Measurements from ENCODE around the gene MYO1H.
"Not testable (repeated sequence)": the region's sequence is repeated elsewhere in the genome, so short reads cannot be mapped to it uniquely, and the experiment has no call there.

The MYO1H gene

DNA sequence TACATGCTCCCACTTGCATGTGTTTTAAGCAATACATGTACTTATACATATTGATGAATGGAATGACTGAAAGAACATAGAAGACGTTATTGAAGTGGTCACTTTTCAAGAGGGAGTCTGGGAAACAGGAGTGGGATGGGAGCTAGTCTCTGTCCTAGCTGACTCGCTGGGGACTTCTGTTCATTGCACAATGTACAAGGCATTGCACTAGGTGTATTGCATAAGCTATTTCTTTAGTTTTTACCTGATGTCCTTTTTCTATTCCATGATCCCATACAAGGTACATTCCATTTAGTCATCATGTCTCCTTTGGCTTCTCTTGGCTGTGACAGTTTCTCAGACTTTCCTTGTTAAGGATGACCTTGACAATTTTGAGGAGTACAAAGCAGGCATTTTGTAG lies 4.0 kb upstream of the MYO1H start:
- no peak for DNase-seq (ENCODE audit: low spot score)

DNA sequence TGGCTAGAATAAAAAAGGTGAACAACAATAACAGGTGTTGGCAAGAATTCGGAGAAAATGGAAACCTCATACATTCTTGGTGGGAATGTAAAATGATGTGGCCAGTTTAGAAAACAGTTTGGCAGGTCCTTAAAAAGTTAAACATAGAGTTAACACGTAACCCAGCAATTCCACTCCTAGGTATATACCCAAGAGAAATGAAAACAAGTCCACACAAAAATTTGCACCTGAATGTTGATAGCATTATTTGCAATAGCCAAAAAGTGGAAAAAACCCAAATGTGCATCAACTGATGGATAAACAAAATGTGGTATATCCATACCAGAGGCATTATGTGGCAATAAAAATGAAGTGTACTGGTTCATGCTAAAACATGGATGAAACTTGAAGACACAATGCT lies 2.3 kb upstream of the MYO1H start:
- no peak for DNase-seq (ENCODE audit: low spot score)

DNA sequence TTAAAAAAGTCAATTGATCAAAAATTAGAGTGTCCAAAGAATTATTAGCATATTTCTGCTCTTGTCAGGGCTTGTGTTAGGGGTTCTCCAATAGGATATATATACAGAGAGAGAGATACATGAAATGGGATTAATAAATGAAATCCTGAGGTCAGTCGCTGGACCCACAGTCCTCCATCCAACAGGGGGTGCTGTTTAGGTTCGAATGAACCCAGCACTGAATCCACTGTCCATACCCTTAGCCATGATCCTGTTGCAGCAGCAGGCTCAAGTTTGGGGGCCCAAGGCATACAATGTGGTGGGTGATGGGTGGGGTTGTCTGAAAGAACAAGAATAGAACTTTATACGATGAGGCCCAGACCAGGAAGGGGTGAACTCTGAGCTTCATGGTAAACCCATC lies 780 bp upstream of the MYO1H start:
- DNase-seq (ENCODE audit: low spot score): no peak

DNA sequence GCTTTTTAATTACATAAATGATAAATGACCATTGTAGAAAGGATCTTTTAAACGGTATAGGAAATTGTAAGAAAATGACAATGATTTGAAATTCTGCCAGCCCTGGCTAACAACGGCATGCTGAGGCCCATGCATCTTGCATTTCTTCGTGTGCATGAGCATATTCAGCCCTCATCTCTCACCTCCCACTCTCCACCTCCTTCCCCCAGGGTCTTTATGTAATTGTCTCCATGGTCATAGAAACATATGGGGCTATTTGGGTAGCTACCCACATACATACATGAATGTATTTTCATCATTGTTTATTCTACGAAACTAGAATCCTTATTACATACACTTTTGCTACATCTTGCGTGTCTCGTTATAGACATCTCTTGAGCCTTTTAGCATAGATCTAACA lies 4.5 kb downstream of the MYO1H start:
- DNase-seq (ENCODE audit: low spot score): no peak

DNA sequence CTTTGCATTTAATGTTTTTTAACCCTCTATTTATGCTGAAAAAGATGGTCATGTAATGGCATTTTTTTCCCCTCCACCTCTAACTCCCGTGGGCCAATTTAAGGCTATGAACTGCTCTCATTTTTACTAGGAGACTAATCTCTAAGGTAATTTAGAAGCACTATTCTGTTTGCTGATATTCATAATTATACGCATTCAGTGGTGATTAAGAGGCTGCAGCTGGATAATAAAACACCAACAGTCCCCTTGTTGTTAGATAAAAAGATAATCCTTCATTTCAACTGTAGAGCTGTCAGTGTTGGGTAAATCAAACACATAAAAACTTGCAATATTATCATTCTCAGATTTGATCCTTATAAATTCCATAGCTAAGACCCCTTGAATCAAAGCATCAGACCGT lies 8.9 kb downstream of the MYO1H start:
- no peak for DNase-seq (ENCODE audit: low spot score)

DNA sequence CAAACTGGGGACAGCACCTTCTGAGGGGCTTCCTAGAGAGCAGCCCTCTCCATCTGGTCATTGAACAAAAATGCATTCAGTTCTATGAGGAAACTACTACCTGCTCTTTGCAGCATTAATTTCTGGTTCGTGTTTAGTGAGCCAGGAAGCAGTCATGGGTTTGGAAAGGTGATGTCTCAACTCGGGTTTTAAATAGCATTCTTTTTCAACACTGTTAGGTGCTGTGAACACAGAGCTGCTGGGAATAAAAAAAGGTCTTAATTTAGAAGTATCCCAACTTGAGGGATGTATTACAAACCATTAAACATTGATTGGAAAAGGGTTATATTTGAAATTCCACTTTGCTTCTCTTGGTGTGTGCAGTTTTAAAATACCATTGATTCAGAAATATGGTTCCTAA lies 9.3 kb downstream of the MYO1H start:
- no peak for DNase-seq (ENCODE audit: low spot score)

DNA sequence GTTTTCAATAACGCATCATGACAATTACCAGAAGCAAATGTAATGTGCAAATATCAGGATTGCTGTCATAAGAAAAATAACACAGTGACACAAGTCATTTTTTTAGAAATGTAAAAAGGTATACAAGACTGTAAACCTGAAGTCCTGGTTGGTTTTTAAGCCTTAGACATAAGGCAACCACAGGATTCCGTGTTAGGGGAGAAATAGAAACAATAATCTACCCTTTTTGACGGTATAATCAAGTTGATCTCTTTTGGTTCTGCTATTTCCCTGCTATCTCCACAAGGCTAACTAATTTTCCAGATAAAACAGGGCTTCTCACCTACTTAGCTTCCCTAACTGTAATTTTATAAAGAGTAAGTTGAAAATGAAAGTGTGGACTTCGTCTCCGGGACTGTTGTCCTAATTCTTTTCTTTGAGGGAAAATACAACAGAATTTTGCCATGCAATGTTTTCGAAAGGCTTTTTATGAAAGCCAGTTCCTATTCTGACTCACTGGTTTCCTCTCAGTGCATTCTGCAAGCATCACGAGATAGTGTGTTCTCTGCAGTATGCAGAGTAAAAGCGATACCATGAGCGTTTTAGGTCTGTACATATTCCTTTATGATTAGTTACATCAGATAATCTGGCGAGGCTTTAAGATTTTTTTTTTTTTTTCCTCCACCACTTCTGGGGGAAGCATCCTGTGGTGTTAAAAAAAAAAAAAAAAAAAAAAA lies 10.6 kb downstream of the MYO1H start:
- DNase-seq (ENCODE audit: low spot score): no peak

DNA sequence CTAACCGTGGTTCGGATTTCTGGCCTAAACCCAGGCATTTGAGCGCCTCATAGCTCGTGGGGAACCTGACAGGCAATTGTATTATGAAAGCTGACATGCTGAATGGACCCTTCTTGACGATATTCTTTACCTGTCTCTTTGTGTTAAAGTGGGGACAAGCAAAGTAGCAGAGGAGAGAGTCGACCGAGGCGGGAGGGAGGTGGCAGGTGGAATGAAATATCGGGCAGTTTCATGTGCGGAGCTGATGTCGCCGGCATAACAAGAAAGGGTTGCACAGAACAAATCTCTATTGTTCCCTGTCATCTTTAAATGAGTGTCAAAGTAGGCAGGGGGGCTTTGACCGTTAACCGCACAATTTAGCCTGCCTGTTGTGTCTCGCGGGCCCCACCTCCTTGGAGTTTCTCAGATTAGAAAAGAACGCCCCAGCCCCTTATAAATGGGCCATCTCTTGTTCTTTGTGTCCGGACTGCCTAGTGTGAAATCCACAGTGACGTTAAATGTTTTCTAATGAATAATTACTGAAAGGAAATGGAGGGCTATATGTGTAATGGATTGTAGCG lies 11.5 kb downstream of the MYO1H start:
- DNase-seq (ENCODE audit: low spot score): no peak

DNA sequence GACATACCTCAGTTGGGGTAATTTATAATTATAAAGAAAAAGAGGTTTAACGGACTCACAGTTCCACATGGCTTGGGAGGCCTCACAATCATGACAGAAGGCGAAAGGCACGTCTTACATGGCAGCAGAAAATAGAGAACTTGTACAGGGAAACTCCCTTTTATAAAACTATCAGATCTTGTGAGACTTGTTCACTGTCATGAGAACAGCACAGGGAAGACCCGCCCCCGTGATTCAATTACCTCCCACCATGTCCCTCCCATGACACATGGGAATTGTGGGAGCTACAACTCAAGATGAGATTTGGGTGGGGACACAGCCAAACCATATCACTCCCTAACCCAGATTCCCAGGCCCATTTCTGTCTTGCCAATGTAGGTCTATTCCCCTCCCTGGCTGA lies 22.1 kb downstream of the MYO1H start:
- DNase-seq (ENCODE audit: low spot score): no peak

DNA sequence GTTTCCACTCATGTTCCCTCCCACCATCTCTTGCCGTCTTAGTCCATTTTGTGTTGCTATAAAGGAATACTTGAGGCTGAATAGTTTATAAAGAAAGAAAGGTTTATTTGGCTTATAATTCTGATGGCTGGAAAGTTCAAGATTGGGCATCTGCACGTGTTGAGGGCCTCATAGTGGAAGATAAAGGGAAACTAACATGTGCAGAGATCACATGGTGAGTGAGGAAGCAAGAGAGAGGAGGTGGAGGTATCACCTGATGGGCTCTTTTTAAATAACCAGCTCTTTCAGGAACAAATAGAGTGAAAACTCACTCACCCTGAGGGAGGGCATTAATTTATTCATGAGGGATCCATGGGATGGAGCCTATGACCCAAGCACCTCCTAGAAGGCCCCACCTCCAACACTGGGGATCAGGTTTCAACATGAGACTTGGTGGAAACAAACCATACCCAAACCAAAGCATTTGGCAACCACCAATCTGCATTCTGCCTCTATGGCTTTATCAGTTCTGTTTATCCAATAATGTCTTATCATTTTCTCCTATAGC lies 29.5 kb downstream of the MYO1H start:
- DNase-seq (ENCODE audit: low spot score): no peak

DNA sequence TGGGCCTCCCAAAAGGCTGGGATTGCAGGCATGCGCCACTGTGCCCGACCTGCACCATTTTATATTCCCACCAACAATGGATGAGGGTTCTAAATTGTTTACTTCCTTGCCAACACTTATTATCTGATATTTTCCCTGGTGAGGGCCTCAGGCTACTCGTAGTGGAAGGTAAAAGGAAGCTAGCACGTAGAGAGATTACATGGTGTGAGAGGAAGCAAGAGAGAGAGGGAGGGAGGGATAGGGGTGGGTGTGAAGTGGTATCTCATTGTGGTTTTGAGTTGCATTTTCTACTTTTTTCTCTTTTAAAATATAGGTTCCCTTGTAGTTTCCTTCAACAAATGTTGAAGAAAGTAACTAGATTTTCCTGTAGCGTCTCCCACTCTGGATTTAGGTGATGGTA lies 30.9 kb downstream of the MYO1H start:
- DNase-seq (ENCODE audit: low spot score): no peak

DNA sequence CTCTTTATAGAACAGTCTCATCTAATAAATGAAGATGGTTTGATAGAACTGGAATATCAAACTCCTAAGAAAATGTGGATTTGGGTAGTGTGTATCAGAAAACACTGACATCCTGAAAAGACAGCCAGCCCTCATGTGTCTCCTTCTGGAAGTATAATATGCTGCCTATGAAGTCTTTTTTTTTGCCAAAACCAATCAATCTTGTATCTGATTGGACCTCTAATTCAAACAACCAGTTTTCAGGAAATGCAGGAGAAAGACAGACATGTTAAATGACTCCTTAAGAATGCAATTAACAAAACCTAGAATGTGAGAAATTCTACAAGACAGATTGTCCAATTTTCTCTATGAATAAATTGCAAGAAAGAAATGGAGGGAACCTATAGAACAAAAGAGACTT lies 34.3 kb downstream of the MYO1H start:
- DNase-seq (ENCODE audit: low spot score): no peak

DNA sequence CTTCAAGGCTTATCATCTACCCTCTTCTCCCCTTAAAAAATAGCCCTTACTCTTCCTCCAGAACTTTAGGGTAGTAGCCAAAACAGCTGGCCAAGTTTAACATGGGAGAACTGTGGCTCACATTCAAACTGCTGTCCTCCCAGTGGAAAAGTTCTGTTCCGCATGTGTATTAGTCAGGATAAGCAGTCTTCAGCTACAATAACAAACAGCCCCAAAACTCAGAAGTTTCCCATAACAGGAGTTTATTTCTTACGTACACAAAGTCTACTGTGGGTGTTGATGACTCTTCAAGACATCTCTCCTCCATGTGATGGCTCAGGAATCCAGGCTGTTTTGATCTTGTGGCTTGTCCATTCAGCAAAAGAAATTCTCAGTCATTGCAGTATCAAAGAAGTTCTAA lies 35.5 kb downstream of the MYO1H start:
- no peak for DNase-seq (ENCODE audit: low spot score)

DNA sequence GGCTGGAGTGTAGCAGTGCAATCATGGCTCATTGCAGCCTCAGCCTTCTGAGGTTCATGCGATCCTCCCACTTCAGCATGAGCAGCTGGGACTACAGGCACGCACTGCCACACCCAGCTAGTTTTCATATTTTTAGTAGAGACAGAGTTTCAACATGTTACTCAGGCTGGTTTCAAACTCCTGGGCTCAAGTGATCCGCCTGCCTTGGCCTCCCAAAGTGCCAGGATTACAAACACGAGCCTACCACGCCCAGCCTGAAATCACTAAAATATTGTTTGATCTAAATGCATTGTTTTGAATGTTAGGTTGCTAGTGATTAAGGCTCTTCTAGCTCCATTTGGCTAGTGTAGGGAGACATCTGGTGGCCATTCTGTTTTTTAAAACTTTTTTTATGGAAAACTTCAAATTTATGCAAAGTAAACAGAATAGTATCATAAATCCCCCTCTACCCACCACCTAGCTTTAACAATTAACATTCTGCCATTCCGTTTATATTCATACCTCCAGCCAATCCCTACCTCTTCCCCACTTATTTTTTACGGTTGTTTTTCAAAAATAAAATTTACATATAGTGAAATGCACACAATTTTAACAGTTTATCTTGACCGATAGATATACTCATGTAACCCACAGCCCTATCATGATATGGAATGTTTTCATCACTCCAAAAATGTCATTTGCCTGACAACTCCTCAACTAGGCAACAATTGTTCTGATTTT lies 37.8 kb downstream of the MYO1H start:
- no peak for DNase-seq (ENCODE audit: low spot score)

DNA sequence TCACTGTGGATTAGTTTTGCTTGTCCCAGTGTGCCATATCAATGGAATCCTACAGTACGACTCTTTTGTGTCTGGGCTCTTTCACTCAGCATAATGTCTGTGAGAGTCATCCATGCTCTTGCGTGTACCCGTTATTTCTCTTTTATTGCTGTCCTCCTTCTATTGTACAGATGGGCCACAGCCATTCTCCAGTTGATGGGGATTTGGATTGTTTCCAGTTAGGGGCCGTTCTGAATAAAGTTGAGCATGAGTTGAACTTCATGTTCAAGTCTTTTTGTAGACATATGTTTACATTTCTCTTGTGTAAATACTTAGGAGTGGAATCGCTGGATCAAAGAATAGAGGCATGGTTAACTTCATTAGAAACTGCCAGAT lies 38.3 kb downstream of the MYO1H start:
- DNase-seq (ENCODE audit: low spot score): no peak

DNA sequence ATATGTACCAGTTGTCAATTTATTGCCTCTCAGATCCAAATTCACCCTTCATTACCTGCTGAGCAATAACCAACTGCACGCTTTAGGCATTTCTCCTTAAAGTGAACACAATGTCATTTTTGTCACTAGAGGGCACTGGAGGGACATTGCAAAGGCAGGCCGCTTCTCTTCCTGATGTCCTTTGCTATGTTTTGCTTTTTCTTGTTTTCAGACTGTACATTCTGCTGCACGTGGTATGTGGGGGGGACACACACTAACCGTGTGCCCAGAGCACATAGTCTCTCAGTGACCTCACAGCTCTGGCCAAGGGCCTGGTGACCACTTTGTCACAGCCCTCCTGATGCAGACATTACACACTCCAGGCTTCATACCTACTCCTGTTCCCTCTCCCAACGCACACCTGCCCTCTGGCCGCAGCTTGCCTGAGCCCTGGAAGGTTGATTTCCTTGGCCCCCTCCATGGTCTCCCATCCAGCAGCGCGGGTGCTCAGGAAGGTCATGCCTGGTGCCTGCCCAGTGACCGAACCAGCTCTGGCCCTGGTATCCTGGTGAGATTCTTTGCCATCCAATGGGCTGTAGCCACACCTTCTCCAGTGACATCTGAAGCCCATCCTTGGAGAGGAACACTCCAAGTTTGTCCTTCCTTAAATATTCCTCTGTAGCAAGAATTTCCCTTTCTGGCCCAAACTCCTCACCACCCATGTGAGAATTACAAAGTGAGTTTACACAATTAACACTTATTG lies 39.9 kb downstream of the MYO1H start:
- DNase-seq (ENCODE audit: low spot score): no peak

DNA sequence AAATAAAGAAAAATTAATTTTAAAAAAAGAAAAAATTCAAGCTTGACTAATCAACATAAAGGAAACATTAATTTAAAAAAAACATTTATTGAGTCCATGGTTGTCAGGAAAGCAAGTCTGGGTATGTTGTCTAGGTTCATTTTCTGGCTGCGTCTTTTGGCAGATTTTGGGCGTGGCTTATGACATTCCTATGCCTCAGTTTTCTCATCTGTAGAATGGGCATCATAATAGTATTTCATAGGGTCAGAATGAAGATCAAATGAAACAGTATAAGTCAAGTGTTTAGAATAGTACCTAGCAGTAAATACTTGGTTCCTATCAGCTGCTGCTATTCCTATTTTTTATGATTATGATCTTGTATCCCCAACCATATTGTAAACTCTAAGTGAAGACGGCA lies 40.5 kb downstream of the MYO1H start:
- no peak for DNase-seq (ENCODE audit: low spot score)

DNA sequence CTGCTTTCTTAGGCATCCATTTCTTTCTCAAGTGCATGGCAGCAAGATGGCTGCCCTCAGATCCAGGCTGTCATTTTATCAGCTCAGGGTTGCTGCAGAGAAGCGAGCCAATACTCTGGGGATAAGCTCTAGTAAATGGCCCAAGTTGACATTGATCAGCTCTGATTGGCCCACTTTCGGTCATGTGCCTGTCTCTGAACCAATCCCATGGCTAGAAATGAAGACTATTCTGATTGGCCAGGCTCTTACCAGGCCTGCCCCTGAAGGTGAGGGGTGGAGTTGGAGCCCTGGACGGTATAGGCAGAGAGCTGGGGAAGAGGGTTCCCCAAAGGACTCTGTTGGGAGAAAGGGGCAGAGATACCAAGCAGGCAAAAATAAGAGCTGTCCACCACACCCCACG lies 41.4 kb downstream of the MYO1H start:
- DNase-seq (ENCODE audit: low spot score): no peak

DNA sequence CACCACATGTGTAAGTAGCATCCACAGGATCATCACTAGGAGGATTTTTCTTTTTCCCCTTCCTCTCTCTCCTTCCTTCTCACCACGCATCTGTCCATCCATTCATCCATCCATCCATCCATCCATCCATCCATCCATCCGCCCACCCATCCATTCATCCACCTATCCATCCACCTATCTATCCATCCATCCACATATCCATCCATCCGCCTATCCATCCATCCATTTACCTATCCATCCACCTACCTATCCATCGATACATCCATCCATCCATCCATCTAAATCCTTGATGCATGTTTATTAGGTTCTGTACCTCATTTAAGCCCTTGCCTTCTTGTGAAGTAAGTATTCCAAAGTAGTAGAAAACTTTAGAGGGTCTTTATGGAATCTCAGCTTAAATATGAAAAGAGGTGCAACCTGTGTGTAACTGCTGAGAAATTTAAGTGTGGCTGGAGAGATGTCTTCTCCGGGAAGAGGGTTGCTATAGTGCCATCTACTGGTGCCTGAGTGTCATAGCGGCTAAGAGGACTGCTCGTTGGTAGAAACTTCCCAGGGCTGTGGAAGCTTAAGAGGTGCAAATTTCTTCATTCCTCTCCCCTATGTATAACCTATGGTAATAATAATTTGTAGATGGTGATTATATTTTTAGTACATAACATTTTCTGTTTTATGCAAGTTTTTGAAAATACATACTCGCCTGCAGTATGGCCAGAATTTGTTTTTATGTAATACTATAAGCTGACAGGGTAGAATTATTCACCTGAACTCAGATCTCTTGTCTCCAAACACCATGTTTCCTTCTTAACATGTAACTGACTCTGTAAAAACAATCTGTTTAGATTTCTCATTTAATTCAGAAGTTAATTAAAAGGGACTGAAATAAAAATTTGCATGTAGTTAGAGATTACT lies 46.0 kb downstream of the MYO1H start:
- peak; percentile 60 for DNase-seq (ENCODE audit: low spot score)

DNA sequence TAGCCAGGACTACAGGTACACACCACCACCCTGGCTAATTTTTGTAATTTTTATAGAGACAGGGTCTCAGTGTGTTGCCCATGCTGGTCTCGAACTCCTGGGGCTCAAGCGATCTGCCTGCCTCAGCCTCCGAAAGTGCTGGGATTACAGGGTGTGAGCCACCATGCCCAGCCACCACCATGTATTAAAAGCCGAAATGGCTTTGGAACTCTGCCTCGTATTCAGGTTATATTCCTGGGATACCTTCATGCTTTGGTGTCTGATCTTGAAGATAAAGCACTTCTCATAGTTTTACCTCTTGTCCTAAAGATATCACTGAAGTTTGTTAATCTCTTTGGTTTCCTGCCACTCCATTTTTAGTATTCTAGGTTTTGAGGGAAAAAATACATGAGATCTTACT lies 47.2 kb downstream of the MYO1H start:
- no peak for DNase-seq (ENCODE audit: low spot score)

DNA sequence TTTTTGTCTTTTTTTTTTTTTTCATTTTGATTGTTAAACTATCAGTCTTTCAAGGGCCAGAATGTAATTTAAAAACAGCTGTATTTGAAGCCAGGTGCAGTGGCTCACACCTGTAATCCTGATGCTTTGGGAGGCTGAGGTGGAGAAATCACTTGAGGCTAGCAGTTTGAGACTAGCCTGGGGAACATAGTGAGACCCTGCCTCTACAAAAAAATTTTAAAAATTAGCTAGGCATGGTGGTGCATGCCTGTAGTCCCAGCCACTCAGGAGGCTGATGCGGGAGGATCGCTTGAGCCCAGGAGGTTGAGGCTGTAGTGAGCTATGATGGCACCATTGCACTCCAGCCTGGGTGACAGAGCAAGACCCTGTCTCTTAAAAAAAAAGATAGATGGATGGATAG lies 57.1 kb downstream of the MYO1H start:
- not testable (repeated sequence) for DNase-seq (ENCODE audit: low spot score)

DNA sequence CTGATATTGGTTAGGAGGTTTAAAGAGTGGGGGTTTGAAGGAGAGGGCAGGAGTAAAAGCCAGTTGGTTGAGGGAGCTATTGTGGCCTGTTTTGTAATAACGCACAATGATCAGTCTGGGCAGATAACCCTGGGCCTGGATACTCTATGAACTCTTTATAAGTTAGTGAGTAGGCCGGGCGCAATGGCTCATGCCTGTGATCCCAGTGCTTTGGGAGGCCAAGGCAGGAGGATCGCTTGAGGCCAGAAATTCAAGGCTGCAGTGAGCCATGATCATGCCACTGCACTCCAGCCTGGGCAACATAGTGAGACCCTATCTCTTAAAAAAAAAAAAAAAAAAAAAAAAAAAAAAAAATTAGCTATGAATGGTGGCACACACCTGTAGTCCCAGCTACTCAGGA lies 58.4 kb downstream of the MYO1H start:
- DNase-seq (ENCODE audit: low spot score): not testable (repeated sequence)
